Cerebellar nuclear complex (tissue), 1 donor: Measurements from ENCODE around the gene ARHGEF17.

Source experiments
- DNase-seq, 2 experiments: peaks; one replicate each; lab custom pipeline; 2025; lab: John Stamatoyannopoulos, UW

The ARHGEF17 gene

DNA sequence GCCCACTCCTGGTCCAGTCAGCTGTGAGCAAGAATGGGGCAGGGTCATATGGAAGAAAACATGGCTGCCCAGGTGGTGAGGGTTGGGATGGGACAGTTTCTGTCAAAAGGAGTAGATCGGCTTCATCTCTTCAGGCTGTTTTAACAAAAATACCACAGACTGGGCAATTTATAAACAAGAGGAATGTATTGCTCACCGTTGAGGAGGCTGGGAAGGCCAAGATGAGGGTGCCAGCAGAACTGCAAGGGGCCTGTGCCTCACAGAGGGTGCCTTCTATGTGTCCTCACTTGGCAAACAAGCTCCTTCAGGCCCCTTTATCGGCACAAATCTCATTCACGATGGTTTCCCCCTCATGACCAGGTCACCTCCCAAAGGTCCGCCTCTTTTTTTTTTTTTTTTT, 50.0 kb downstream of the ARHGEF17 start:
- DNase-seq: no peak

DNA sequence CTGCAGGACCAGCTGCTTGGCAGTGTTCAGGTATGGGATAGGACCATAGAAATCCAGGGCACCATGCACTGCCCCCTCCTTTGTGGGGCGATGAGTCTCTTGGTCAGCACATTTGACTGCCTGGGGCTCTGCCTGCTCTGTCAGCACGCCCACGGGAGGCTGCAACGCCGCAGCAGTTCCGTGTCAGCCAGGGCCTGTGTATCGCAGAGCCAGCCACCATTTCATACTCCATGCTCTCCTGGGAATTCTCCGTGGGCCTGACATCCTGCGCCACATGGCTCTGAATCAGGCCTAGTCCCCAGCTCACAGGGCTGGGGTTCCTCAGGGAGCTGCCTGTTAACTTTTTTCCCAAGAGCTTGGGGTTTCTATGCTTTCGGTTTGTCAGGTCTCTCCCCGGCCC, 51.3 kb downstream of the ARHGEF17 start:
- no peak for DNase-seq

DNA sequence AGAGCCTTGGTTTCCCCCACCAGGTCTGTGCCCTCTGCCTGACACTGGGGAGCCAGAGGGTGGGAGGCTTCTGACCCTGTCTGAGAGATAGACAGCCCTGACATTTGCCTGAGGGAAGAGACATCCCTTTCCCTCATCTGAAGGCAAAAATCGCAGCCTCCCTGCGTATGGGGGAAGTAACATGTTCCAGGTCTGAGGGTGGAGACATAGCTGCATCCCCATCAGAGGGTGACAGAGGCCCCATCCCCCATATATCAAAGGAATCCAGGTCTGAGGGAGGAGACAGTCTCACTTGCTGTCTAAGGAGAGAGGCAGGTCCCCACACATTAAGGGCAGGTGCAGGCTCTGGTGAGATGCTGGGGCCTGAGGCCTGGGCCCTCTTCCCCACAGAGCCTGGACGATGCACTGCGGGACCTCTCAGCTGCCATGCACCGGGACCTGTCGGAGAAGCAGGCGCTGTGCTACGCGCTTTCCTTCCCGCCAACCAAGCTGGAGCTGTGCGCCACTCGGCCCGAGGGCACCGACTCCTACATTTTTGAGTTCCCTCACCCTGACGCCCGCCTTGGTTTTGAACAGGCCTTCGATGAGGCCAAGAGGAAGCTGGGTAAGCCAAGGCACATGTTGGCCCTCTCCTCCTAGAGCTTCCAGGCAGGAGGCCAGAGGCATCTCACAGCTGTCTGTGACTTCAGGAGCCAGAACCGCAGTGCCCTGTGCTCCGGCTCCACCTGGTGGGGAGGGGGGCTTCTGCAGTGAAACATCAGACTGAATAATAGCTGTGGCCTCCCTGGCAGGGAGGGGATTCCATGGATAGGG, 52.1 kb downstream of the ARHGEF17 start:
- DNase-seq: no peak

DNA sequence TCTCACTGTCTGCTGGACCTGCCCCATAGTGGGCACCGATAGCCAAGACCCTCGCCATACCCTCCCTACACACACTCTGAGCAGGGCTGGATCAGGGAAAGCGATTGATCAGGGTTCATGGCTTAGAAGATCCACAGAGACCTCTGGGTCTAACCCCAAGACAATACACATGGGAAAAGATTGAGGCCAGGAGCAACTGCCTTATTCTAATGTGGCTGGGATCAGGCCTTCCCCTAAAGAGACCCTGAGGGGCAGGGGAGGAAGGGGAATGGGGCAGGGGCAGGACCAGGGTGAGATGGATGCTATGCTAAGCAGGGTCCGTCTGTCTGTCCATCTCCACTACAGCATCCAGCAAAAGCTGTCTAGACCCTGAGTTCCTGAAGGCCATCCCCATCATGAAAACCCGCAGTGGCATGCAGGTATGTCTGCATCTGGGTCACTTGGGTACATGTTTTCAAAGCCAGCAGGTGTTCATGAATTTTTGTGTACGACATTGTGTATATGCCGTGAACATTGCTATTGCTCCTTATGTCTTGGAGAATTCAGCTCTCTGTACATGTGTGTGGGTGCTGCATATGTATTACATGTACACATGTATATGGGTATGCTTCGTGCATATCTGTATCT, 52.8 kb downstream of the ARHGEF17 start:
- no peak for DNase-seq

DNA sequence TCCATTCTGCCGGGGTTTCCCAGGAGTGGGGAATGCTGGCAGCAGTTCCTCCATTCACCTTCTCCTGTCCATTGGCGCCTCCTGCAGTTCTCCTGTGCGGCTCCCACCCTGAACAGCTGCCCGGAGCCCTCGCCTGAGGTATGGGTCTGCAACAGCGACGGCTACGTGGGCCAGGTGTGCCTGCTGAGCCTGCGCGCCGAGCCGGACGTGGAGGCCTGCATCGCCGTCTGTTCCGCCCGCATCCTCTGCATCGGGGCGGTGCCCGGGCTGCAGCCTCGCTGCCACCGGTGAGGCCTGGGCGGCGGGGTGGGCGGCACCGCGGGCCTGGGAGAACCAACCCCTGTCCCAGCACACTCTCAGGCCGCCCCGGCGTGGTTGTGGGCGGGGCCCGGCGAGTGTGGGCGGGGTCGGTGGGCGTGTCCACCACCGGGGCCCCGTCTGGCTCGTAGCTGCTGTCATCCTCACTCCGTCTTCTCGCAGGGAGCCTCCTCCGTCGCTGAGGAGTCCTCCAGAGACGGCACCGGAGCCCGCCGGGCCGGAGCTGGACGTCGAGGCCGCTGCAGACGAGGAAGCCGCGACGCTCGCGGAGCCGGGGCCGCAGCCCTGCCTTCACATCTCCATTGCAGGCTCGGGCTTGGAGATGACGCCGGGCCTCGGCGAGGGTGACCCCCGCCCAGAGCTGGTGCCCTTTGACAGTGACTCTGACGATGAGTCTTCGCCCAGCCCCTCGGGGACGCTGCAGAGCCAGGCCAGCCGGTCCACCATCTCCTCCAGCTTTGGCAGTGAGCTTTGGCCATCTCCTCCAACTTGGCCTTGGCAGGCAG, 54.1 kb downstream of the ARHGEF17 start:
- no peak for DNase-seq

GRCh38 chr11:73363147-73363546, 55.1 kb downstream of the ARHGEF17 start:
- no peak for DNase-seq

GRCh38 chr11:73365352-73366264, 57.5 kb downstream of the ARHGEF17 start:
- no peak for DNase-seq

- DNase-seq: no peak
Measured at GRCh38 chr11:73366265-73366610, 58.2 kb downstream of the ARHGEF17 start.

DNA sequence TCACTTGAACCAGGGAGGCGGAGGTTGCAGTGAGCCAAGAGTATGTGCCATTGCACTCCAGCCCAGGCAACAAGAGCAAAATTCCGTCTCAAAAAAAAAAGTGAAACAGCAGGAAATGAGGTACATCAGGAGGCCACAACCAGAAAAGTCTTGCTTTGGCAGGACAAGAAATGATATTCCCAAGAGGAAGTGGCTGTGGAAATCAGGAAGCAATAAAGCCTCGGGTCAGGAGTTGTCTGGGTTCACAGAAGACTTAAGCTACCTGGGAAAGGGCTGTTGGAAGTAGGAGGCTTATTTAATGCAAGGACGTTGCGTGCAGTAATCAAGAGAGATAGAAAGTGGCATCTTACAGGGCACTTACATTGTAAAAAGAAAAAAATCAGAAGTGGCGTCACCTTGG, 58.9 kb downstream of the ARHGEF17 start:
- DNase-seq: no peak

GRCh38 chr11:73367482-73368024, 59.5 kb downstream of the ARHGEF17 start:
- DNase-seq: no peak

DNA sequence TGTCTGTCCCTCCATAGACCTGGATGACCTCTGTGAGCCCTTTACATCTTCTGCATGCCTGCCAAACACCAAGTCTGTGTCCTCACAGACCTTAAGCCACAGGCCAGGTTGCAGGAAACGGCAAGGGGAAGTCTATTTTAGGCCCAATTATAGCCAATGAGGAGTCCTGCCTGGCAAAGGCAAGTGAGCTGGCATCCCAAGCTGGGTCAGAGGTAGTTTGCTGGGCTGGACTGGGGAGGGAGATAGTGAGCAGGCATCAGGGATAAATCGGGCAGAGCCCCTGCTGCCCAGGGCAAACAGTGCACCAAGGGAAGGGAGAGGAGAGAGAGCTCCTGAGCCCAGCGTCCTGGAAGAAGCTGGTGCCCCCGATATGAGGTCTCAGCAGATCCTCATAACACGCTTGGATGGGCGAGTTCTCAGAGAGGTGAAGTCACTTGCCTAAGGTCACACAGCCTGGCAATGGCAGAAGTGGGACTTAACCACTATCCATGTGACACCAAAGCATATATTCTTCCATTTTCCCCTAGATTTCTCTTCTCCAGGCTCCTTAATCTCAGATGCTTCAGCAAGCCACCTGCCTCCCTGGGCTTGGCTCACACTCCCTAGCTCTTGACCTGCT, 64.4 kb downstream of the ARHGEF17 start:
- no peak for DNase-seq

DNA sequence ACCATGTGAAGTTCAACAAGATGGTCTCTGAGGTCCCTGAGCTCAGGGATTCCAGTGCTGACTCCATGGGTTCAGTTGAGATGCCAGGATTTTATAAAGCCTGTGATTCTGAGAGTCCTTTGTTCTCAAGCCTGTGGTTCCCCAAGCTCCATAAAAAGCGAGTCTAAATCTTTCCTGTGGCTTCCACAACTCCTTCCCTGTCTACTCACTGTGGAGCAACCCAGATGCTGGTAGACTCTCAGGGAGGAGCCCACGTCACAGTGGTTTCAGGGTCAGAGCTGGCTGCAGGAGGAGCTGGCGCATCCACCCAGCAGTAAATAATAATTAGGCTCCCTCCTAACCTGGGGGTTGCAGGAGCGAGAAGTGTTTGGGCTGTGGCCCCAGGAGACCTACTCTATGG, 66.1 kb downstream of the ARHGEF17 start:
- DNase-seq: no peak

DNA sequence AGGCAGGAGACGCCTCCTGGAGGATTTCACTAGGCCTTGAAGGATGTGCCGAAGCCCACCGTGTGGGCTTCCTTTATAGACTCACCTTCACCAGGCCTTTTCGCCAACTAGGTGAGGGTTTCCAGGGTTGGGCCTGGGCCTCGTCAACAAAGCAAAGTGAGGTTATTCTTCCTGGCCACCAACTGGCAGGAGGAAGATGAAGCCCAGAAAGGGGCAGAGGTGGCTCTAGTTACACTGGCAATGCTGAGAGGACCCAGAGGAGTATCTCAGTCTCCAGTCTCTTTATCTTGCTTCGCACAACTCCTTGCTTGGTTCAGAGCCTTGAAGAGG, 67.7 kb downstream of the ARHGEF17 start:
- peak in 1 of 2 experiments; percentile 56 for DNase-seq

DNA sequence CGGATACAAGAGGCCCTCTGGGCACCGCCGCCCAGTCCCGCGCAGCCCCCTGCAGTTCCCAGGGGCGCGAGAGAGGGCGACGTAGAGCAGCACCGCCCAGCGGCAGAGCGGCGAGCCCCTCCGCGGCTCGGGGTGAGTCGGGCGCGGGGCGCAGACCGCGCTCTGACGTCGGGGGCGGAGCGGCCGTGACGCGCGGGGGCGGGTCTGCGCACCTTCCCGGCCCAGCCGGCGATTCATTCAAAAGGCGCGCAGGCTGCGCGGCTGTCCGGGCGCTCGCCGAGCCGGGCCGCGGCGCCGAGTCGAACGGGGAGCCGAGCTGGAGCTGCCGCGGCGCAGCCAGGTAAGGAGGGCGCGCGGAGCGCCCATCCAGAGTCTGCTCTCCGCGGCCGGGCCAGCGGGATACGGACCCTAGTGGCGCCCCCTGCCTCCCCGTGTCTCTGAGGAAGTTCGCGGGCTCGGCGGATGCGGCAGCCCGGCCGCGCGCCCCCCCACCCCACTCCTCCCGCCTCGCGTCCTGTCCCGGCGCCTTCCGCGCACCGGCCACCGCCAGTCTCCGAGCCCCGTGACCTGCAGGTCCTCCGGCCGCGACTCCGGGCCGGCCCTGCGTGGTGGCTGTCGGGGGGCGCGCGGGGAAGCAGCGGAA, 68.2 kb downstream of the ARHGEF17 start, which contains the start of gene RELT:
RELT (plus strand) TSS at position 240 of the 643 bp plus-strand sequence. CDS start 12,738 bp downstream, outside the sequence.
- DNase-seq: peak in 1 of 2 experiments; percentile 56

GRCh38 chr11:73376803-73377629, 68.9 kb downstream of the ARHGEF17 start:
- DNase-seq: no peak

DNA sequence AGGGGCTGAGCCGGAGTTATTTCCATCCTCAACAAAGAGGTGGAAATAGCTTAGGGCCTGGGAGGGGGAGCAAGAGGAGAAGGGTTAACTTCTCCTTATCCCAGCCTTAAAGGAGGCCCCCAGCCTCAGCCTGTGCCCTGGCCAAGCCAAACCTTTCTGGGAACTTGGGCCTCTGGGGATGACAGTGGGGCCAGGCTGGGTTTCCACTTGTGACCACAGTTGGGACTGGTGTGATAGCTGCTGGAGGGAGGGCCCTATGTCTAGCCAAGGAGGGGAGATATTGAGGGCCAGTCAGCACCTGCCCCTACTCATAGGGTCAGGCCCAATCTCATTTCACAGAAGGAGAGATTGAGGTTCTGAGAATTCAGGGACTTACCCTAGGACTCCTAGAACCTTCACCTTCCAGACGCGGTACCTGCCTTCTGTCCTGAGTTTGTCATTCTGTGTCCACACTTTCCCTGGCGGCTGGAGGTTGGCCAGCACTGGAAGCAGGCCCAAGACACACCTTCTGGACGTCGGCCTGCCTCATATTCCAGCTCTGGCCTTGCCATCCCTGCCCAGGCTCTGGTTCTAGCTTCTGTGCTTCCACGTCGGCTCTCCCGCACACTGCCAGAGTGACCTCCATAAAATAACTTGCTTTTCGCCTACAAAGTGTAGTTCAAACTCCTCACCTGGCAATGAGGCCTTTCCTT, 71.3 kb downstream of the ARHGEF17 start:
- DNase-seq: peak in 1 of 2 experiments; percentile 27

GRCh38 chr11:73380331-73380730, 72.3 kb downstream of the ARHGEF17 start:
- DNase-seq: no peak

- DNase-seq: no peak
Measured at GRCh38 chr11:73380897-73381410, 72.9 kb downstream of the ARHGEF17 start.

- DNase-seq: no peak
Measured at GRCh38 chr11:73381589-73381988, 73.5 kb downstream of the ARHGEF17 start.
